ENCODE results near the gene DBH. TPM values are rescaled to one million over a fixed set of nuclear protein-coding genes. Genes with fewer than 3 reads are reported as not detected.

DBH gene
- total RNA-seq, 1 experiment from 2014 or later, result not detected

DNA sequence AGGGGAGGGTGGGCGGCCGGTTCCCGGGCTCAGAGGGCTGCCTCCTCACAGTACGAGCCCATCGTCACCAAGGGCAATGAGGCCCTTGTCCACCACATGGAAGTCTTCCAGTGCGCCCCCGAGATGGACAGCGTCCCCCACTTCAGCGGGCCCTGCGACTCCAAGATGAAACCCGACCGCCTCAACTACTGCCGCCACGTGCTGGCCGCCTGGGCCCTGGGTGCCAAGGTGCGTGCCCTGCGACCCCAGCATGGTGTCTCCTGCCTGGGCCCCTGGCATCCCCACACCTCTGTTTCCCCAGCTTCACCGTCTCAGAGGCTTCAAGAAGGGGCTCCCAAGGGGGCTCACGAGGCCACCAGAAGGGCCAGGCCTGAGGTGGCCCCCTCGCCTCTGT lies 7.2 kb downstream of the DBH start:
- no peak for DNase-seq (ENCODE audit: low spot score)

DNA sequence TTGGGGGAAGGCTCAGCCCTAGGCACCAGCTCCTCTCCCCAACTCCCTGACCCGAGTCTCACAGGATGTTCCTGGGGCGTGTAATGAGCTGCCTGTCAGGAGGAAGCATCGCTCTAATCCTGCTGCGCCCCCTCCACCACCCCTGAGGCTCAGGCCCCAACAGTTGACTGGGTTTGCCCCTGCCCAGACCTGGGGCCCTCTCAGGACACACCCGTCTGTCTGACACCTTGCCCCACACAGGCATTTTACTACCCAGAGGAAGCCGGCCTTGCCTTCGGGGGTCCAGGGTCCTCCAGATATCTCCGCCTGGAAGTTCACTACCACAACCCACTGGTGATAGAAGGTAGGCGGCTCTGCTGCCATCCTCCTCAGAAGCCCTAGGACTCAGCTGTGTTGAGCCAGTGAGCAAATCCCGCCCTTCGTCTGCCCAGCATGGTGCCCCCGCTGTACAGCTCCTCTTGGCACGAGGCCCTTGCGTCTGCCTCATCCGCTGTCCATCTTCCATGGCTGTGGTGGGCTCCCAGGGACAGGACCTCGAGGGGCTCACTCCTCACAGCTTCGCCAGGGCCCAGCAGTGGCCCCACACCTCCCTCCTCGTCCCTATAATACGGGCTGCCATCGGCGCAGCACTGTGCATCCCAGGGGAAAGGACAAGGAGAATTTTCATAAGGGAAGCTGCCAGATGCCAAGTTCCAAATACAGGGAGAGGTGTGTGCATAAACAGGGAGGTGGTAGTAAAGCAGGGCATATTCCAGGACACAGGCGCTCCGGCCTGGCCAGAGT lies 8.0 kb downstream of the DBH start:
- DNase-seq (ENCODE audit: low spot score), result no peak

DNA sequence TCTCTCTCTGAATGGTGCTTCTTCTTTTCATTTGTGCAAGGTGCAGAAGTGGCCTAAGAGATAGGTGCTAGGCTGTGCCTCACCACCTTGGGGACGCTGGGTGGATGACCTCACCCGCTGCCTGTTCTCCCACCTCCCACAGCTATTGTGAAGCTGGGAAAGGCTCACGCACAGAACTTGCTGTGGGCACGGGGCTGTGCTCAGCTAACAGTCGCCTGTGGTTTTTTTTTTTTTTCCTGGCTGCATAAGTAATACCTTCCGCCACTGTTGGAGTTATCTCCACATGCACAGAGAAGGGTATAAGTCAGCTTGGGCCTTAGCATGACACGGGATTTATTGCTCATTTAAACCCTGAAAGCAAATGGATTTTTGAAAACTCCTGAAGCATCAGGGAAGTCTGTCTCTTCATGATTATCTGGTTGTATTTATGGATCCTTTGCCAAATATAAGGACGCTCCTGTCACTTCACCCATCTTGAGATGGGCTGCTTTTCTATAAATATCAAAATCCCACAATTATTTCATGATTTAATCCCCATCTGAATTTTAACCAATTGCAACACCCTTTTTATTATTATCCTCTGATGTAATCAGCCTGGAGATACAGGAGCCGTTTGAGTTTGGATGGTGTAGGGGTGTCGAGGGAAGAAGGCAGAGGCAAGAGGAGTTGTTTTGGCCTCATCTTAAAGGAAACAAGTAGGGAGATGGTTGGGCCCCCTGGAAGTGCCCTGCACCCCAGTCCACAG lies 9.0 kb downstream of the DBH start:
- no peak for DNase-seq (ENCODE audit: low spot score)

DNA sequence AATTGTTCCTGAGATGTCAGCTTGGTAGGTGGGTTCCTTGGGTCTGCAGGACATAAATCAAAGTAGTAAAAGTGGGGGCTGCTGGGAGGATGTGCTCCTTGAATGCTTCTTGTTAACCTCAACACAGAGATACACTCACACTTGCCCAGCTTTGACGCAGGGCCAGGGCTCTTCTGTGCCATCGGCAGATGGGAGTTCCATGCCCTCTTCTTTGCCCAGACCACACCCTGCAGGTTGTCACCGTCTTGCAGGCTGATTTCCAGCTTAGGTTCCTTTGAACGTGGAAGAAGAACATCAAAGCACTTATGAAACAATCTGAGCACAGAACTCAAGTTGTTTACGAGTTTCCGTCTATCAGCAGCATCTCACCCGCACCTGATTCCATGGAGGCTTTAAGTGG lies 11.0 kb downstream of the DBH start:
- no peak for DNase-seq (ENCODE audit: low spot score)

DNA sequence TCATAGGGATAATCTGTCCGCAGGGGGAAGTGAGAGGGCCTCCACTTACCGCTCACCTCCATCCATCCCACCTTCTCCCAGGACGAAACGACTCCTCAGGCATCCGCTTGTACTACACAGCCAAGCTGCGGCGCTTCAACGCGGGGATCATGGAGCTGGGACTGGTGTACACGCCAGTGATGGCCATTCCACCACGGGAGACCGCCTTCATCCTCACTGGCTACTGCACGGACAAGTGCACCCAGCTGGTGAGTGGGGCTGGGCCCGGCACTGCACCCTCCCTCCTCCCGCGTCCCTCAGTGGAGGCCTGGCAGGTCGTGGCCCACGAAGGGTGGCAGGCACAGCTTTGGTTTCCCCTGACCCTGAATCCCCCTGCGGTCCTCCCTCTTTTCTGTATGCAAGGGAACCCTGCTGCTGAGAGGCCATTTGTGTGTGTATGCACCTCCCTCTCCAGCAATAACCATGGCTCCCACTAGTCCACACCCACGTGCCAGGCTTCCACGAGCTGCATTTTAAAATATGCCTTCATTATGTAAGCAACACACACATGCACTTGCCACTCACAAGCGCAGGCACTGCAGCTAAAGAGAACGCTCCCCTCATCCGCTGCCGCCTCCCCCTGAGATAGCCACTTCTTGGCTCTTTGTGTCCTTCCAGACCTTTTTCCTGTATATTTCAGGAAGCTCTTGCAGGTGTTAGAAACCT lies 11.8 kb downstream of the DBH start:
- no peak for DNase-seq (ENCODE audit: low spot score)

DNA sequence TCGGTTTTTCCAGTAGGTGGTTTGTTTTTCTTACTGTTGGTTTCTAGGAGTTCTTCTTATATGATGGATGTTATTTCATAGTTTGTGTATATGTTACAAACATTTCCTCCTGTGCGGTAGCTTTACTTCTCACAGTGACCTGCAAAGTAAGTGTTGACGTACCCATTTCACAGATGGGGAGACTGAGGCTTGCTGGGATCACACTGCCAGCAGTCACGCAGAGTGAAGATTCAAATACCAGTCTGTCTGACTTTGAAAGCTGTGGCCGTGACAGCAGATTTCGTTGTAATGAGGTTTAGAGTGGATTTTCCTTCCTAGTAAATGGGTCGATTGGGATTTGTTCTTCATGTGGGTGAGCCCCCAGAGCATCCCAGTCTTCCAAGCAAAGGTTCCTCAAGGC lies 13.0 kb downstream of the DBH start:
- DNase-seq (ENCODE audit: low spot score), result no peak

DNA sequence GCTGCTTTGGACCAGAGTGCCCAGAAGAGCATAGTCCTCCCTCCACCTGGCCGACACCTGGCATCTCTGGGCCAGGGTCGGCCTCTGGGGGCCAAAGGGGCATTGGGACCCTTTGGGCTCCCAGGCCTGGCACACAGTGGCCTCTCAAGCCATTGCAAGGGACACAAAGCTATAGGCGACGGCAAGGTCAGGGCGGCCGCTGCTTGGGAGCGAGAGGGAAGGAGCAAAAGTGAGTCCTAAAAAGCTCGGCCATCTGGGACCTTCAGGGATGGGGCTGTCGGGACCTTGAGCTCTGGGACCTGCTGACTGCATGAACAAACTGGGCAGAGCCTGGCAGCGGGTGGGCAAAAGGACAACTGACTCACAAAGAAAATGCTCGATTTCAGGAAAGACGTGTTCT lies 13.9 kb downstream of the DBH start:
- no peak for DNase-seq (ENCODE audit: low spot score)

DNA sequence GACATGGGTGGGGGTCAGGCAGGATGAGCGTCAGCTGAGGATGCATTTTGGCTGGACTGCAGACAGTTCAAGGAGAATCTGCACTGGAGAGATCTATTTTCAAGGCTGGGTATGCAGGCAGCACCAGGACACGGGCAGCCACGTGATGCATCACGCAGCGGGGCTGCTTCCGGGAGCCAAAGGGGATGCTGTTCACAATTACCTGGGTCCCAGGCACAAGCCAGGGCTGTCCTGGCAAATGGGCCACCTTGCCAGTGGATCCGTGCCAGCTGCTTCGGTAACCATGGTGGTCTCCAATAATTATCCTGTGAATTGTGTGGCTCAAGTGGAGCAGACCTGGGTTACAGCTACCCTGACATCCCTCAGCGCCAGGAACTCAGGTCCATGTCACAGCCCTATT lies 17.5 kb downstream of the DBH start:
- no peak for DNase-seq (ENCODE audit: low spot score)

DNA sequence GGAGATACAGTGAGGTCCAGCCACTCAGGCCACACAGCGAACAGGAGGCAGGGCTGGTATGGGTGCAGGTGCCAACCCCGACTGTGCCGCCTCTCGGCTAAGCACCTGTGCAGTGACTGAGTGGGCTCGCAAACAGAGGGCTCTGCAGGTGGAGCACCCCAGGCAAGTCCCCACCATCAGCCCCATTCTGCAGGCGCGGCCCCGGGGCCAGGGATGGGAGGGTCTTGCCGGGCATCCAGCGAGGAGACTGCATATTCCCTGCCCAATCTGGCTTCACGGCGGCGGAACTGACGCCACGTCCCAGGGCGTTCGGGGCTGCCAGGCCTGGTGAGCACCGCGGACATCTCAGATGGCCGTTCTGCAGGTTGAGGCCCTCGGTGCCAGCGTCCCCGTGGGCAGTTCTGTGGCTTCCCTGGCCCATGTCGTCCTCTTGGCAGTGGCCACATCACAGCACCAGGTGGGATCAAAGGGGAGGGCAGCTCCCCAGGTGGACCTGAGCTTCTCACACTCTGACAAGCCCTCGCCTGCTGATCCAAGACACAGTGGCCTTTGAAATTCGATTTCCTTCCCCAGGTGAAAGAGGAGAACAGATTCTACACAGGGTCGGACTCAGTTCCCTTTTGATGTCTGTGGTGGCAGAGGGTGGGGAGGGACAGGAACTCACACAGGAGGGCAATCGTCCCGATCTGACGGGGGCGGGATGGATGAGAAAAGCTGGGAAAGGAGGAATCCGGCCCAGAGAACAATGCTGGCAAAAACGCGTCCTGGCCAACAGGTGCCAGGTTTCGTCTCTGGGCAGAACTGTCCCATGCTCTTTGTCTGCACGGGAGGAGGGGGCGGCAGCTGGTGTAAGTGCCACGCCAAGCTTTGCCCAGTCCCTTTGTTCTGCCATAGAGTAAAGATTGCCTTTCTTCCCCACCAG lies 18.8 kb downstream of the DBH start:
- no peak for DNase-seq (ENCODE audit: low spot score)

DNA sequence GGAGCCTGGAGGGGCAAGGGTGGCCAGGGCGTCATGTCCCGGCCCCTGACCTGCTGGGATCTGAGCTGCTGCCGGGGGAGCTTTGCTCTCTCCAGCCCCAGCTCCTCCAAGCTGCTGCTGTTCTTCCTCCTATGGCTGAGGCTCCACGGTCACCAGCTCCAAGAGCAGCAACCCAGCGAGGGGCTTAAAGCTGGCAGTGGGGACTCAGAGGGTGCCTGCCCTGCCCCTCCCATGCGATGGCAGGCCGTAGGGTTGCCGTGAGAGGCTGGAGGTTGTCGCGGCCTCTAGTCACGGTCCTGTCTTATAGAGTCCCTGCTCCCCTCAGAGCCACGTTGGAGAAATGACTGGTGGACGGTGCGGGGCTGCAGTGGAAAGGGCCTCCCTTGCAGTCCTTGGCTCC lies 19.5 kb downstream of the DBH start:
- no peak for DNase-seq (ENCODE audit: low spot score)

DNA sequence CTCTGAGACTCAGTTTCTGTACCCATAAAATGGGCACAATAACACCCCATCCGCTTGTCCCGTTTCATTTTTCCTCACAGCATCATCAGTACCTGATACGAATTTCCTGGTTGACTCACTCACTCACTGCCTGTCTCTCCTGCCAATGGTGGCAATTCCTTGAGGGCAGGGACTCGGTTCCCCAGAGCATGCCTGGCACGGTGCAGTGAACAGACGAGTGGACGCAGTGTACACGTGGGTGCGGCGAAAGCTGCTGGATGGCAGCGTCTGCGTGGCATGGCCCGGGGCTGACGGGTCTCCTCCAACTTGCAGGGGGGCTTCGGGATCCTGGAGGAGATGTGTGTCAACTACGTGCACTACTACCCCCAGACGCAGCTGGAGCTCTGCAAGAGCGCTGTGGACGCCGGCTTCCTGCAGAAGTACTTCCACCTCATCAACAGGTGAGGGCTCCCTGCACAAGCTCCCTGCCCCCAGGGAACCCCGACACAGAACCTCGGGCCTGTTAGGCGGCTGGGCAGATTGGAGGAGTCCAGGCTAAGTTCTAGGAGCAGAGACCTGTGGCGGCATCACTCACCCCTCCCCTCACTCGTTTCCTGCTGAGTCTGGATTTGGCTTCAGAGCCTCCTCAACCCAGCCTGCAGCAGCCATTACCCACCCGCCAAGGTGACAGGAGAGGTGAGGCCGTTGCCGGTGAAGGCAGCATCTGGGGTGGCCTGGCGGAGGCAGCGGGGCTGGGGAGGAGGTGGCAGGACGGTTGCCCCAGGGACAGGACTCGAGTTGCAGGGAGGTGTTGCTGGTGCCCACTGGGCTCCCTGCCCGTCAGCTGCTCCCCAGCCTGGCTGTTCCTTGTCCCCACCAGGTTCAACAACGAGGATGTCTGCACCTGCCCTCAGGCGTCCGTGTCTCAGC lies 20.3 kb downstream of the DBH start:
- no peak for DNase-seq (ENCODE audit: low spot score)

DNA sequence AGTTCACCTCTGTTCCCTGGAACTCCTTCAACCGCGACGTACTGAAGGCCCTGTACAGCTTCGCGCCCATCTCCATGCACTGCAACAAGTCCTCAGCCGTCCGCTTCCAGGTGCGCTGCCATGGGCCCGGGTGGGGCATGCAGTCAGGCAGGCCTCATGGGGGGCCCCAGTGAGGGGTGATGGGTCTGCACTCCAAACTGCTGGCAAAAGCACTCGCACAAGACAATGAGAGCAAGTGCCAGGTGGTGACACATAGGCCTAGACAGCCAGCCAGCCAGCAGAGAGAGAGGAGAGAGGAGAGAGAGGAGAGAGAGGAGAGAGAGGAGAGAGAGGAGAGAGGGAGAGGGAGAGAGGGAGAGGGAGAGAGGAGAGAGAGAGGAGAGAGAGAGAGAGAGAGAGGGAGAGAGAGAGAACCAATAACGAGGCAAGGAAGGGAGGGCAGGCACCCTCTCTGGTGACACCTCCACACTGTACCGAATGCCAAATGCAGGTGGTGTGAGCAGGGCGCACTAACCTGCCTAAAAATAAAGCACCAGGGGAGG lies 21.0 kb downstream of the DBH start:
- DNase-seq (ENCODE audit: low spot score), result no peak

DNA sequence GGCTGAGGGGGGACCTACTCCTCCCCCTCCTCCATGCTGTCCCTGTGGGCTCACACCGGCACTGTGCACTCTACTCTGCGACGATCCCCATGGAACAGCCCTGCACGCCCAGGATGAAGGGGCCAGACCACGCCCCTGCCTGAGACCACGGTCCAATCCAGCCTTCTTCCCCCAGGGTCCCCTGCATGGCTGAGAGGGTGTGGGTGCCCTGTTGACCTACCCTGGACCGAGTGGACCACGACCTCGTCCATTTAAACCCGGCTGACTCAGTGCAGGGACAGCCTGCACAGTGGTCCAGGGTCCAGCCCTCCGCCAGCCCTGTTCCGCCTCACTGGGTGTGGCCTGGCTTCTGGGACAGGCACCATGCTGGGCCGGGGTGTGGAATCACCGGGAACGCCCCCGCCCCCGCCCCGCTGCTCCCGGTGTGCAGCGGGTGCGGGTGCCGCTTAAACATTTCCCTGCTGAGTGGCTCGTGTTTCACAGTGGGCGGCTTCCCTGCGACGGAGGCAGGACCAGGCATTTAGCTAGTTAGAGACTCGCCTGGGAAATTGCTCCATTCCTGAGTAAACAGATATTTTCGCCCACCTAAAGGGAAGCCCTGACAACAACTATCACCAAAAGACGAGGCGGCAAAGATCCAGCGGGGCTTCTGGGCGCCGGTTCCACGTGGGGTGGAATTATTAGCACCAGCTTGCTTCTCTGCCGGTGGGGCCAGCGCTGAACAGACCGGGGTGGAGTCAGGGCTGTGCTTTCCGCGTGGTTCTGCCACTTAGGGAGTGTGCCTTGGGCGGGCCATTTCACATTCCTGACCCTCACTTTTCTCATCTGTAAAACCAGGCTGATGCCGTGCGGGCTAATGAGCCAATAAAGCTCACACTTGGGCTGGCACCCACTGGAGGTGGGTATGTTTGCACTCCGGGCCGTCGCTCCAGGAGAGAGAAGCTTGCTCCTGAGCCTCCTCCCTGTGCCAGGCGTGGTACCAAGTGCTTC lies 22.6 kb downstream of the DBH start:
- peak; percentile 39 for DNase-seq (ENCODE audit: low spot score)

DNA sequence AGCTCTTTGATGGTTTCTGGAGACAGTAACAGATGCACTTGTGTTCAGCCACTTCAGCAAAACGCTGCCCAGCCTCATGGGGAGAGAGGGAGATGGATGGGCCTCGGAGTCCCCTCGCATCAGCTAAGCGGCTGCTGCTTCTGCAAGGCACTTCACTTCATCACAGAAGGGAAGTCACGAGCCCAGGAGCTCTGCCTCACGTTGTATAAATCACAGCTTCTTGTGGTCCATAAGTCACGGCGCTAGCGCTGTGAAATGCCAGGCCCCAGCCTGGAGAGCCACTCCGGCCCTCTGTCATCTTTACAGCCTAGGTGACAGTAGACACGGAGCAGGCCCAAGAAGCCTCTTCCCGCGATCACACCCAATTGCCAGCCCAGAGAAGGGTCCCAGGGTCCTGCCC lies 23.4 kb downstream of the DBH start:
- DNase-seq (ENCODE audit: low spot score), result no peak

DNA sequence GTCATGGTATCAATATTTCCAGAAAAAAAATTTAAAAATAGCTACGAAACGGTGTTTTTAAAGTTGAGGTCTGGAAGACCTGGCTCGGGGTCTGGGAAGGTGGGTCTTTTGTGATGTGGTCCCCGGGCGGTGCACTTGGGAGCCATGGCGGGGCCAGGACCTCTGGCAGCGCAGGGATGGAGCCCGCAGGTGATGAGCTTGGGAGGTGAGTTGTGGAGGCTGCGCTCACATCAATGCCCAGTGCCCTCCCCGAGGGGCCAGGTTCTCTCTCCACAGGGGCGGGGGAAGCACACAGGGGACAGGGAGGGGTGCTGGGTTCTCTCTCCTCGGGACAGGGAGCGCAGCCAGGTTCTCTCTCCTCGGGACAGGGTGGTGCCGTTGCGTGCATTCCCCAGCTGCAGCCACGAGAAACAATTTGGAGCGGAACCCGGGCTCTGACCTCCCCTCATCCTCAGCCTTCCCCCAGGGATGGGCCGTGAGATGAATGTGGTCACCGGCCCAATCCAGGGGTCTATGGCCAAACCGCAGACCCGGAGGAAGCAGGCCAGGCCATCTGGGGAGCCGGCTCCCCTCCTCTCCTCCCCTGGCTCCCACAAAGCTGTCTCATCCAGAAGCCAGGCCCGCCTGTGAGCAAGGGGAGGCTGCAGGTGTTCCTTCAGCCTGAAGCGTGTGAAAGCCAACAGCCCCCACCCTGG lies 25.8 kb downstream of the DBH start:
- no peak for DNase-seq (ENCODE audit: low spot score)

DNA sequence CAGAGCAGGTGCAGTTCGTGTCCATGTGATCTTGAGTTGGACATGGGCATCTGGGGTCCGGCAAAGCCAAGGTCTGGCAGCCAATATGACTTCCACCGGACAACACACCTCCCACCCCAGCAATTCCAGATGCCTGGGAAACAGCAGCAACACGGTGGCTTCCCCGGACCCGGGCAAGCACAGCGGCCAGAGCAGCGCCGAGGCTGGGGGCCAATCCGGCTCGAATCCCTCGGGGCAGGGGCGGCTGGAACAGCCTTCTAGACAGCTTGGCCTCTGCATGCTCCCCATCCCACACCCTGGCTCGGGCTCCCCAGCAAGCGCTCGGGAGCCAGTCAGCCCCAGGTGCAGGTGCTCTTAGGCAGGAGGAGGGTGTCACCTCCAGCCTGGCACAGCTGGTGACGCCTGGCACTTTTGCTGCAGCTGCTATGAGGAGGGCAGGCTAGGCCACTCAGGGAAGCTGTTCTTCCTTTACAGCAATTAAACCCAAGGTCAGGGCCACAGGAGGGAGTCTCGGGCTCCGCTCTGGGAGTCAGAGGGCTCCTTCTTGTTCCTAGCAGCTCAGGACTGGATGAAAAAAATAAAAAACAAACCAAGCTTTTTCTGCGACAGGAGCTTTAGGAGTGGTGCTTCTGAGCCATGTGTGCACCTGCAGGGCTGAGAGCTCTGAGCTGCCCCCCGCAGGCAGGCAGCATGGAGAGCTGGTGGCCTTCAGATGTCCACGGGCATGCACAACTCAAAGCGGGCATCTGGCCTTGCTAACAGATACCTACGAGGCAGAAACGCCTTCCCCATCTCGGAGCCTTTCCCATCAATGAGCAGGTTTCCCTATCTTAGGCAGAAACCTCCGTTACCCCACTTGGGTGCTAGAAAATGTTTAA lies 28.2 kb downstream of the DBH start:
- no peak for DNase-seq (ENCODE audit: low spot score)

DNA sequence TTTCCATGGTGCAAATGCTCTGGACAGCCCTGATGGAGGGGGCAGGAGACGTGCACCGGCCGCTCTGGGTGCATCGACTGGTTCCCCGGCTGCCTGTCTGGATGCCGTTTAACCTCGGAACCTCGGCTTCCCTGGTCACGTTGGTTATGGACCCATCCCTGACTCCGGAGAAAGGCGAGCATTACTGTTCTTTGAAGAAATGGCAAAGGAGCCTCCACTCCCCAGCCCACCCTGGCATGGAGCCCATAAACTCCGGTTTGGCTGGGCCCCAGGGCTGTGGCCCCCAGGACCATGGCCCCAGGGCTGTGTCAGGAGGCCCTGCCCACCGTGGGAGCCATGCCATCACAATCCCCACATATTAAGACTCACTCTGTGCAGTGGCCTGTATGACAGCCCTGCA lies 28.9 kb downstream of the DBH start:
- DNase-seq (ENCODE audit: low spot score), result no peak
